ENCODE measurements around the gene SURF1. TPM values are rescaled to one million over a fixed set of nuclear protein-coding genes. Genes with fewer than 3 reads are reported as not detected.

SURF1 gene
- total and polyA plus RNA-seq, 4 donors, result 29.2 to 85.4 (median 60.4) TPM

- no peak for ATAC-seq (ENCODE audit: low FRiP score)
- intact Hi-C loops (cut with DNase I), result no loop called here
- Histone ChIP-seq H3K9me3 (ENCODE audit: control insufficient read depth, low read length) (no peaks in the 10 kb centered on the region), H3K36me3 (ENCODE audit: control insufficient read depth in 1 of 2, insufficient read depth in 2 of 2, low read length in 1 of 2) (no peaks in the 10 kb centered on the region), H3K27ac (ENCODE audit: low read depth in 1 of 2, low read length in 2 of 2) (no peak overlapping the region), H3K4me1 (ENCODE audit: control insufficient read depth in 1 of 2, insufficient read depth in 2 of 2, low read length in 2 of 2) (no peaks in the 10 kb centered on the region), H3K4me3 (ENCODE audit: low read length in 2 of 2) (no peak overlapping the region), H3K27me3 (ENCODE audit: control insufficient read depth in 1 of 2, insufficient read depth in 2 of 2, low read length in 1 of 2) (no peaks in the 10 kb centered on the region)
- 92 to 93% methylated on average over 12 of the region's 12 CpGs for WGBS, 2 donors
- DNase-seq, result no peak
Measured at GRCh38 chr9:133389025-133389557, 32.8 kb upstream of the SURF1 start.

DNA sequence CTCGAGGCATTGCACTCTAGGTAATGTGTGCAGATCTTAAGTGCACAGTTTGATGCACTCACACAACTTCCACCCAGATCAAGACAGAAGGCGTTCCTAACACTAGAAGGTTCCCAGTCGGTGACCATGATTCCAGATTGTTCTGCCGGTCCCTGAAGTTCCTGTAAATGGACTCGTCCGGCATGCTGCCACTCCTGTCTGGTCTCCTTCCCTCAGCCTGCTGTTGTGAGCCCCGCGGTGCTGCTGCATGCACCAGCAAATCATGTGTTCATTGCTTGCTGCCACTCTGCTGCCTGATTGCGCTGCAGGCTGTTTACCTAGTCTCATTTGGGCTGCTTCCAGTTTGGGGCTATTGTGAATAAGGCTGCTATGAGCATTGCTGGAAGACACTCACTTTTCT is 31.4 kb upstream of the SURF1 start:
- H3K4me3 ChIP-seq (ENCODE audit: low read length in 2 of 2), result no peak overlapping the region
- H3K4me1 ChIP-seq (ENCODE audit: control insufficient read depth in 1 of 2, insufficient read depth in 2 of 2, low read length in 2 of 2), result no peaks in the 10 kb centered on the region
- H3K27me3 ChIP-seq (ENCODE audit: control insufficient read depth in 1 of 2, insufficient read depth in 2 of 2, low read length in 1 of 2), result no peaks in the 10 kb centered on the region
- ATAC-seq (ENCODE audit: low FRiP score) (no peak), DNase-seq (no peak)
- intact Hi-C loops (cut with DNase I), result no loop called here
- H3K9me3 ChIP-seq (ENCODE audit: control insufficient read depth, low read length), result no peaks in the 10 kb centered on the region
- H3K27ac ChIP-seq (ENCODE audit: low read depth in 1 of 2, low read length in 2 of 2), result no peak overlapping the region
- 78 to 79% methylated on average over 9 of the region's 9 CpGs for WGBS, 2 donors
- H3K36me3 ChIP-seq (ENCODE audit: control insufficient read depth in 1 of 2, insufficient read depth in 2 of 2, low read length in 1 of 2), result no peaks in the 10 kb centered on the region

DNA sequence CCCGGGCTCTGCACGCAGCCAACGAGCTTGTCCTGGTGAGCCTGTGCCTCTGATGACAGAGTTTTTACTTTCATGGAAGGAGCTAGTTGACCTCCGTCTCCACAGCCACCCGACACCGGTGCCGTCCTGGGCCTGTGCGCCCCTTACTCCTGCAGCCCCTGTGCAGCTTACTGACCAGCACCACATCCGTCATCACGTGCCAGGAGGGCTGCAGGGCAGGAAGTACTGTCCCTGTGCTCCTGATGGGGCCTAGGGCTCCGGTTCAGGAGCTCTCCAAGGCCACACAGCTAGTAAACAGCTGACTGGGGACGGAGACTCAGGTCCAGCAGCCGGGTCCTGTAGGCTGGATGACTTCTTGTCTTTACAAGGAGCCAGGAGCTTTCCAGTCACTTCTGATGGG is 30.1 kb upstream of the SURF1 start:
- Histone ChIP-seq H3K36me3 (ENCODE audit: control insufficient read depth in 1 of 2, insufficient read depth in 2 of 2, low read length in 1 of 2) (no peaks in the 10 kb centered on the region), H3K4me3 (ENCODE audit: low read length in 2 of 2) (no peak overlapping the region), H3K27me3 (ENCODE audit: control insufficient read depth in 1 of 2, insufficient read depth in 2 of 2, low read length in 1 of 2) (no peaks in the 10 kb centered on the region), H3K9me3 (ENCODE audit: control insufficient read depth, low read length) (no peaks in the 10 kb centered on the region), H3K4me1 (ENCODE audit: control insufficient read depth in 1 of 2, insufficient read depth in 2 of 2, low read length in 2 of 2) (no peaks in the 10 kb centered on the region), H3K27ac (ENCODE audit: low read depth in 1 of 2, low read length in 2 of 2) (no peak overlapping the region)
- DNase-seq, result no peak
- ATAC-seq (ENCODE audit: low FRiP score), result no peak
- WGBS, 2 donors, result 72 to 75% methylated on average over 13 of the region's 13 CpGs
- intact Hi-C loops (cut with DNase I), result no loop called here

- Histone ChIP-seq H3K9me3 (ENCODE audit: control insufficient read depth, low read length) (no peaks in the 10 kb centered on the region), H3K4me1 (ENCODE audit: control insufficient read depth in 1 of 2, insufficient read depth in 2 of 2, low read length in 2 of 2) (no peaks in the 10 kb centered on the region), H3K36me3 (ENCODE audit: control insufficient read depth in 1 of 2, insufficient read depth in 2 of 2, low read length in 1 of 2) (no peaks in the 10 kb centered on the region), H3K4me3 (ENCODE audit: low read length in 2 of 2) (no peak overlapping the region), H3K27ac (ENCODE audit: low read depth in 1 of 2, low read length in 2 of 2) (no peak overlapping the region), H3K27me3 (ENCODE audit: control insufficient read depth in 1 of 2, insufficient read depth in 2 of 2, low read length in 1 of 2) (no peaks in the 10 kb centered on the region)
- intact Hi-C loops (cut with DNase I), result no loop called here
- ATAC-seq (ENCODE audit: low FRiP score) (no peak), DNase-seq (no peak)
- 86 to 89% methylated on average over 14 of the region's 14 CpGs for WGBS, 2 donors
Measured at GRCh38 chr9:133385452-133385851, 29.2 kb upstream of the SURF1 start.

GRCh38 chr9:133384736-133385321 is 28.5 kb upstream of the SURF1 start:
- no peaks in the 10 kb centered on the region for H3K27me3 ChIP-seq (ENCODE audit: control insufficient read depth in 1 of 2, insufficient read depth in 2 of 2, low read length in 1 of 2)
- no peak overlapping the region for H3K4me3 ChIP-seq (ENCODE audit: low read length in 2 of 2)
- no peak for ATAC-seq (ENCODE audit: low FRiP score)
- no peaks in the 10 kb centered on the region for H3K36me3 ChIP-seq (ENCODE audit: control insufficient read depth in 1 of 2, insufficient read depth in 2 of 2, low read length in 1 of 2)
- no peak for DNase-seq
- H3K27ac ChIP-seq (ENCODE audit: low read depth in 1 of 2, low read length in 2 of 2), result no peak overlapping the region
- intact Hi-C loops (cut with DNase I), result no loop called here
- no peaks in the 10 kb centered on the region for H3K9me3 ChIP-seq (ENCODE audit: control insufficient read depth, low read length)
- WGBS, 2 donors, result 87 to 88% methylated on average over 17 of the region's 17 CpGs
- no peaks in the 10 kb centered on the region for H3K4me1 ChIP-seq (ENCODE audit: control insufficient read depth in 1 of 2, insufficient read depth in 2 of 2, low read length in 2 of 2)

GRCh38 chr9:133383438-133383837 is 27.2 kb upstream of the SURF1 start:
- ATAC-seq (ENCODE audit: low FRiP score) (no peak), DNase-seq (no peak)
- no peaks in the 10 kb centered on the region for H3K27me3 ChIP-seq (ENCODE audit: control insufficient read depth in 1 of 2, insufficient read depth in 2 of 2, low read length in 1 of 2)
- intact Hi-C loops (cut with DNase I), result no loop called here
- no peaks in the 10 kb centered on the region for H3K36me3 ChIP-seq (ENCODE audit: control insufficient read depth in 1 of 2, insufficient read depth in 2 of 2, low read length in 1 of 2)
- H3K4me3 ChIP-seq (ENCODE audit: low read length in 2 of 2), result no peak overlapping the region
- no peak overlapping the region for H3K27ac ChIP-seq (ENCODE audit: low read depth in 1 of 2, low read length in 2 of 2)
- no peaks in the 10 kb centered on the region for H3K9me3 ChIP-seq (ENCODE audit: control insufficient read depth, low read length)
- no peaks in the 10 kb centered on the region for H3K4me1 ChIP-seq (ENCODE audit: control insufficient read depth in 1 of 2, insufficient read depth in 2 of 2, low read length in 2 of 2)
- WGBS, 2 donors, result 95 to 97% methylated on average over 3 of the region's 3 CpGs

DNA sequence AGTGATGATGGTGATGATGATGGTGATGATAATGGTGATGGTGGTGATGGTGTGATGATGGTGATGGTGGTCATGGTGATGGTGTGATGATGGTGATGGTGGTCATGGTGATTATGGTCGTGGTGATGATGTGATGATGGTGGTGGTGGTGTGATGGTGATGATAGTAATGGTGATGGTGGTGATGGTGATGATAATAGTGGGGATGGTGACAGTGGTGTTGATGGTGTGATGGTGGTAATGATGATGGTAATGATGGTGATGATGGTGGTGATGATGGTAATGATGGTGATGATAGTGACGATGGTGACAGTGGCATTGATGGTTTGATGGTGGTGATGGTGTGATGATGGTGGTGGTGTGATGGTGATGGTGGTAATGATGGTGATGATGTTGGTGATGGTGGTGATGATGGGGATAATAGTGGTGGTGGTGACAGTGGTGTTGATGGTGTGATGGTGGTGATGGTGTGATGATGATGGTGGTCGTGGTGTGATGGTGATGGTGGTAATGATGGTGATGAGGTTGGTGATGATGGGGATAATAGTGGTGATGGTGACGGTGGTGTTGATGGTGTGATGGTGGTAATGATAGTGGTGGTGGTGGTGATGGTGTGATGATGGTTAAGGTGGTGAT is 26.3 kb upstream of the SURF1 start:
- 95% methylated on average over 4 of the region's 4 CpGs for WGBS, 2 donors
- ATAC-seq (ENCODE audit: low FRiP score), result no peak

DNA sequence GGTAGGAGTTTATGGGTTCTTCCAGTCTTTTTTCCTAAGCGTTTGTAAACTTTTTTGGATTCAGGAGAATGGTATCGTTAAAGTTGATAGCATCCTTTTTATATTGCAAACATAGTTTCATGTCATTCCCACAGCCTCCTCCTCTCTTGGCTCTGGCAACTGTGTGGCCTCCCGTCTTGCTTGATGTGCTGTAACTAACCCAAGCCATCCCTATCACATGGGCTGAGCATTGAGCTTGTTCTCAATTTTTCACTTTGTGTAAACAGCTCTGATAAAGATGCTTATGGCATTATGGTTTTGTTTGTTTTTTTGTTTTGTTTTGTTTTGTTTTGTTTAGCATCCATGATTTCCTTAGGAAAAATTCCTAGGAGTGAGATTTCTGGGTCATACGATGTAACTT is 24.4 kb upstream of the SURF1 start:
- 87 to 90% methylated on average over 4 of the region's 4 CpGs for WGBS, 2 donors
- Histone ChIP-seq H3K4me1 (ENCODE audit: control insufficient read depth in 1 of 2, insufficient read depth in 2 of 2, low read length in 2 of 2) (no peaks in the 10 kb centered on the region), H3K36me3 (ENCODE audit: control insufficient read depth in 1 of 2, insufficient read depth in 2 of 2, low read length in 1 of 2) (no peaks in the 10 kb centered on the region), H3K9me3 (ENCODE audit: control insufficient read depth, low read length) (no peaks in the 10 kb centered on the region), H3K27me3 (ENCODE audit: control insufficient read depth in 1 of 2, insufficient read depth in 2 of 2, low read length in 1 of 2) (no peaks in the 10 kb centered on the region), H3K27ac (ENCODE audit: low read depth in 1 of 2, low read length in 2 of 2) (no peak overlapping the region), H3K4me3 (ENCODE audit: low read length in 2 of 2) (no peak overlapping the region)
- ATAC-seq (ENCODE audit: low FRiP score) (no peak), DNase-seq (no peak)
- intact Hi-C loops (cut with DNase I), result no loop called here

More for the DNA sequence above, 26.3 kb upstream of the SURF1 start:
- H3K9me3 ChIP-seq (ENCODE audit: control insufficient read depth, low read length), result no peaks in the 10 kb centered on the region
- no peaks in the 10 kb centered on the region for H3K4me1 ChIP-seq (ENCODE audit: control insufficient read depth in 1 of 2, insufficient read depth in 2 of 2, low read length in 2 of 2)
- no peak overlapping the region for H3K4me3 ChIP-seq (ENCODE audit: low read length in 2 of 2)
- H3K27me3 ChIP-seq (ENCODE audit: control insufficient read depth in 1 of 2, insufficient read depth in 2 of 2, low read length in 1 of 2), result no peaks in the 10 kb centered on the region
- no peak for DNase-seq
- H3K36me3 ChIP-seq (ENCODE audit: control insufficient read depth in 1 of 2, insufficient read depth in 2 of 2, low read length in 1 of 2), result no peaks in the 10 kb centered on the region
- intact Hi-C loops (cut with DNase I), result no loop called here
- H3K27ac ChIP-seq (ENCODE audit: low read depth in 1 of 2, low read length in 2 of 2), result no peak overlapping the region

Data from aorta (tissue), 5 donors.